GM12892 (cell line): ENCODE data around the gene CYB561A3.
"Not testable (repeated sequence)": the region's sequence is repeated elsewhere in the genome, so short reads cannot be mapped to it uniquely, and the experiment has no call there.

Experiments used
- DNase-seq: peaks from one replicate; pipeline ENCODE4 v3.0.0; 2011; ENCODE audit not compliant: insufficient read length
- FAIRE-seq: peaks from 2 replicates; lab custom pipeline; 2011; peaks lifted over from hg19 to GRCh38; lab: Jason Lieb, UNC
- POLR2A ChIP-seq: IDR thresholded peaks from 2 replicates; pipeline ENCODE4 v1.6.1; 2011; ENCODE audit warnings: low read depth, low read length, control low read depth
- POLR2AphosphoS5 ChIP-seq: IDR thresholded peaks from 2 replicates; pipeline ENCODE4 v1.6.1; 2011; ENCODE audit warnings: low read depth, low read length, control low read depth
- TAF1 ChIP-seq: IDR thresholded peaks from 2 replicates; pipeline ENCODE4 v1.6.1; 2011; ENCODE audit warnings: low read depth, mild to moderate bottlenecking, control low read depth, low read length, borderline replicate concordance

Gene CYB561A3

GRCh38 chr11:61384271-61385242 is 22.9 kb upstream of the CYB561A3 start:
- TF ChIP-seq POLR2A: no peak
- TF ChIP-seq TAF1: no peak
- TF ChIP-seq POLR2AphosphoS5: no peak
- FAIRE-seq (no peak), DNase-seq (no peak)

DNA sequence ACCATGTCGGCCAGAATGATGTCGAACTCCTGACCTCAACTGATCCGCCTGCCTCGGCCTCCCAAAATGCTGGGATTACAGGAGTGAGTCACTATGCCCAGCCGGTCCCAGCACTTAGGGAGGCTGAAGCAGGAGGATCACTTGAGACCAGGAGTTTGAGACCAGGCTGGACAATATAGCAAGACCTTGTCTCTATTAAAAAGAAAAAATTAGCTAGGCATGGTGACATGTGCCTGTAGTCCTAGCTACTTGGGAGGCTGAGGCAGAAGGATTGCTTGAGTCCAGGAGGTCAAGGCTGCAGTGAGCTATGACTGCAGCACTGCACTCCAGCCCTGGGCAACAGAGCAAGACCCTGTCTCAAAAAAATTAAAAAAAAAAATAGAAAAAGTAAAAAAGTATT is 22.2 kb upstream of the CYB561A3 start:
- not testable (repeated sequence) for FAIRE-seq, DNase-seq

- DNase-seq (no peak), FAIRE-seq (no peak)
- no peak for TF ChIP-seq POLR2A
- no peak for TF ChIP-seq TAF1
- TF ChIP-seq POLR2AphosphoS5: no peak
Observed at GRCh38 chr11:61380884-61381283, 19.2 kb upstream of the CYB561A3 start.

DNA sequence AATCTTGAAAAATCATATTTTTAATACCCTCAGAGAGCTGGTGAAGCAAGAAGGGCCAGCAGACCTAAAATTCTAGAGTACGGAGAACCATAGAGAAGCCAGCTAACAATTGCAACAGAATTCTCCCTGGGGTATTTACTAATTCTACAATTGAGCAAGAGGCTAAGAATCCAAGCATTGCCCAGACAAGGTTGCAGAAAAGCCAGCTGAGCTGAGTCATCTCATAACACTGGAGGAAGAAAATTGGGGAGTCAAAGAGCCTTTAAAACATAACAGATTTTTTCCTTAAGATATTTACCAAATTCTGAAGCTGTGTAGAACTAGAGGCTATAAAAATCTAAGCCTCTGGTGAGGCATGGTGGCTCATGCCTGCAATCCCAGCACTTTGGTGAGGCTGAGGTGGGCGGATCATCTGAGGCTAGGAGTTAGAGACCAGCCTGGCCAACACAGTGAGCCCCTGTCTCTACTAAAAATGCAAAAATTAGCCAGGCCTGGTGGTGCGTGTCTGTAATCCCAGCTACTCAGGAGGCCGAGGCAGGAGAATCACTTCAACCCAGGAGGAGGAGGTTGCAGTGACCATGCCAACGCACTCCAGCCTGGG is 17.1 kb upstream of the CYB561A3 start:
- DNase-seq (no peak), FAIRE-seq (no peak)
- no peak for TF ChIP-seq POLR2AphosphoS5
- no peak for TF ChIP-seq POLR2A
- TF ChIP-seq TAF1: no peak

- TF ChIP-seq POLR2AphosphoS5: no peak
- no peak for TF ChIP-seq POLR2A
- no peak for TF ChIP-seq TAF1
- no peak for DNase-seq
- FAIRE-seq: no peak
Observed at GRCh38 chr11:61377461-61378160, 15.9 kb upstream of the CYB561A3 start.

DNA sequence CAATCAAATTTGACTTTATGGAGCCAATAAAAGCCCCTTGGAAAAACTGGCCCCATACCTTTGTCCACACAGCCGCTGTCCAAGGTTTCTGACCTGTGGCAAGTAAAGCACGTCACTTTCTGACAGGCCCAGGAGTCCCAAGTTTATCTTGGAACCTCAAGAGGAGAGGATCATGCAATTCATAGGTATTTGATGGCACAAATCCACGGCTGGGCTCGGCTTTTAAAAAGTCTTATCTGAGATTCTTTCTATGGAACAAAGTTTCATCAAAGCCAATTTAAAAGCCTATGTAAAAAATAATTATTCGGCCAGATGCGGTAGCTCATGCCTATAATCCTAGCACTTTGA is 14.1 kb upstream of the CYB561A3 start:
- TF ChIP-seq TAF1: no peak
- TF ChIP-seq POLR2AphosphoS5: no peak
- no peak for TF ChIP-seq POLR2A
- DNase-seq: no peak
- FAIRE-seq: no peak

- FAIRE-seq: no peak
- no peak for TF ChIP-seq TAF1
- TF ChIP-seq POLR2AphosphoS5: no peak
- TF ChIP-seq POLR2A: no peak
- DNase-seq: no peak
Observed at GRCh38 chr11:61372659-61373420, 11.2 kb upstream of the CYB561A3 start.

DNA sequence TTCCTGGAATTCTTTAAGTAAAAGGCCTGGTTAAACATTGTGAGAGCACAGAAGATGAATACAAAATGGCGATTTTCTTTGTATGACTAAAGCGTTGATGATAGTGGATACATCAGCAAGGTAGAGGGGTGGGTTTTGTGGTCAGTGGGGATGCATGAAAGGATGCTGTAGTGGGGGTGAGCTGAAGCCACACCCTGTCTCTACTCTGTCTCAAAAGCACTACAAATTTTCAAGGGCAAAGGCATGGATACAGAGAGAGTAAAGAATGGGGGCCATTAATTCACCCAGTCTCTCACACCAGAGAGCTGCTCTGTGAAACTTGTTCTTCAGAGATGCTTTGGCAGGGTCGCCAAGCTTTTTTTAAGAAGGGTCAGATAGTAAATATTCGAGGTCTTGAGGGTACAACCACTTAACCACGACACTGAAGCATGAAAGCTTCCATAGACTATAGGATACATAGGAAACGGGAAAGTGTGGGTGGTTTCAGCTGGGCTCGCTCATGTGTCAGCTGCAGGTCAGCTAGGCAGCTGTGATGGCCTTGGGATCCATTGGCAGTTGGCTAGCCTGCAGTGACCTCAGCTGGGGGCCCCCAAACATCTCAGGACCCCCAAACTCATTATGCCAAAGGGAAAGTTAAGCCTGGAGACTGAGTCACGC is 8.8 kb upstream of the CYB561A3 start:
- DNase-seq (no peak), FAIRE-seq (no peak)
- TF ChIP-seq POLR2AphosphoS5 (no peak), TAF1 (no peak), POLR2A (no peak)

- no peak for TF ChIP-seq POLR2AphosphoS5
- TF ChIP-seq POLR2A: peak; percentile 15; the same call in 1 of the 2 replicates
- TF ChIP-seq TAF1: no peak
- DNase-seq (no peak), FAIRE-seq (no peak)
Observed at GRCh38 chr11:61369372-61370348, 8.0 kb upstream of the CYB561A3 start.
